OCI-LY3 (cell line): ENCODE results near the gene YAF2.

Experiments
- H2AFZ ChIP-seq: fragments of 200-600, 300-600 bp; shearing (Covaris generic); 2 replicates; pipeline ENCODE4 v1.6.0; 2014; ENCODE audit warnings: antibody characterized with exemption, low read depth, low read length
- H3K27ac ChIP-seq: fragments of 200-600, 300-600 bp; sonication (generic); 2 replicates; pipeline ENCODE4 v1.5.1; 2014; ENCODE audit warnings: mild to moderate bottlenecking, low read length, moderate library complexity, mixed read lengths
- H3K27me3 ChIP-seq: fragments of 200-600, 300-600 bp; sonication (generic); 2 replicates; pipeline ENCODE4 v1.6.1; 2014; ENCODE audit warnings: low read depth, low read length, mixed read lengths
- H3K36me3 ChIP-seq: fragments of 200-600, 300-600 bp; sonication (generic); replicated peaks from 2 replicates; pipeline ENCODE3; 2014; ENCODE audit warnings: low read depth, low read length, mixed read lengths
- H3K4me1 ChIP-seq: fragments of 300-600, 200-600 bp; sonication (generic); 2 replicates; pipeline ENCODE4 v1.6.1; 2014; ENCODE audit warnings: low read length, mixed read lengths
- H3K4me2 ChIP-seq: fragments of 200-600, 300-600 bp; sonication (generic); 2 replicates; pipeline ENCODE4 v1.6.1; 2014; ENCODE audit warnings: low read length, mixed read lengths
- H3K4me3 ChIP-seq: fragments of 300-600, 200-600 bp; sonication (generic); 2 replicates; pipeline ENCODE4 v1.5.1; 2014; ENCODE audit warnings: antibody characterized with exemption, mild to moderate bottlenecking, low read length, moderate library complexity
- H3K79me2 ChIP-seq: fragments of 300-600, 200-600 bp; shearing (Covaris generic); 2 replicates; pipeline ENCODE4 v1.6.1; 2014; ENCODE audit warnings: mild to moderate bottlenecking, low read length, mixed read lengths
- H3K9ac ChIP-seq: fragments of 300-600, 200-600 bp; shearing (Covaris generic); 2 replicates; pipeline ENCODE4 v1.6.0; 2014; ENCODE audit warnings: mild to moderate bottlenecking, low read length, moderate library complexity
- H3K9me3 ChIP-seq: fragments of 200-600, 300-600 bp; shearing (Covaris generic); 2 replicates; pipeline ENCODE4 v1.6.1; 2014; ENCODE audit warnings: low read length, mixed read lengths; ENCODE audit not compliant: insufficient read depth
- H4K20me1 ChIP-seq: fragments of 200-600, 300-600 bp; sonication (generic); 2 replicates; pipeline ENCODE4 v1.6.1; 2016; ENCODE audit warnings: low read length, mixed read lengths; ENCODE audit not compliant: insufficient read depth
- CTCF ChIP-seq: fragments of 200-600, 300-600 bp; sonication (generic); IDR thresholded peaks from 2 replicates; pipeline ENCODE4 v1.5.1; 2014; ENCODE audit warnings: antibody characterized with exemption, low read length, low read depth
- EZH2phosphoT487 ChIP-seq: fragments of 200-600 bp; shearing (Covaris generic); IDR thresholded peaks from 2 replicates; pipeline ENCODE4 v1.6.1; 2018; ENCODE audit warnings: antibody characterized with exemption, mixed run types, low read depth

The YAF2 gene

GRCh38 chr12:42281278-42281677 lies 43.2 kb upstream of the YAF2 start:
- TF ChIP-seq CTCF (no peak), EZH2phosphoT487 (no peak)
- H3K4me2 ChIP-seq: no peak overlapping the region
- no peak overlapping the region for H3K4me3 ChIP-seq
- H3K9ac ChIP-seq: no peak overlapping the region
- H3K9me3 ChIP-seq: no peaks in the 10 kb centered on the region
- peaks cover 6% of the 10 kb centered on the region; the same call in 1 of the 2 replicates for H3K27me3 ChIP-seq
- no peak overlapping the region for H3K27ac ChIP-seq
- H2AFZ ChIP-seq: no peak overlapping the region
- H3K79me2 ChIP-seq: no peaks in the 10 kb centered on the region
- H3K4me1 ChIP-seq: peaks cover 11% of the 10 kb centered on the region
- no peaks in the 10 kb centered on the region for H4K20me1 ChIP-seq
- no peaks in the 10 kb centered on the region for H3K36me3 ChIP-seq

DNA sequence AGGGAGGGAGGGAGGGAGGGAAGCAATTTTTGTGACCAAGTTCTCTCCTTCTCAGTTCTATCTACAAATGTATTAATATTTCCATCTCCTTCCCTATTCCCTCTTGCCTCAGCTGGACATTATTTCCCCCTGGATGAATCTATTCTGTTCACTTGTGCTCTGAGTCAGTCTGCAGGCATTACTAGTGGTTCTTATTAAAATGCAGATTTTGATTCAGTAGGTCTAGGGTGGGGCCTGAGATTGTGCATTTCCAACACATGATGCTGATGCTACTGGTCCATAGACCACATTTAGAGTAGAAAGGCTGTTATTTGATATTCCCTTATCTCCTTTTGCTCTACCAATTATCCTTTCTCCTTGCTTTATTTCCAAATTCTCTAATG lies 40.1 kb upstream of the YAF2 start:
- no peak overlapping the region for H3K4me2 ChIP-seq
- H2AFZ ChIP-seq: no peak overlapping the region
- H3K4me1 ChIP-seq: no peaks in the 10 kb centered on the region
- peaks cover 6% of the 10 kb centered on the region; the same call in 1 of the 2 replicates for H3K27me3 ChIP-seq
- H4K20me1 ChIP-seq: no peaks in the 10 kb centered on the region
- TF ChIP-seq CTCF (no peak), EZH2phosphoT487 (no peak)
- no peaks in the 10 kb centered on the region for H3K79me2 ChIP-seq
- H3K9me3 ChIP-seq: no peaks in the 10 kb centered on the region
- H3K36me3 ChIP-seq: no peaks in the 10 kb centered on the region
- no peak overlapping the region for H3K4me3 ChIP-seq
- no peak overlapping the region for H3K27ac ChIP-seq
- H3K9ac ChIP-seq: no peak overlapping the region

GRCh38 chr12:42277396-42278127 lies 39.5 kb upstream of the YAF2 start:
- H2AFZ ChIP-seq: no peak overlapping the region
- no peak overlapping the region for H3K9ac ChIP-seq
- no peaks in the 10 kb centered on the region for H3K79me2 ChIP-seq
- H3K4me2 ChIP-seq: no peak overlapping the region
- TF ChIP-seq CTCF: no peak
- TF ChIP-seq EZH2phosphoT487: no peak
- no peaks in the 10 kb centered on the region for H3K4me1 ChIP-seq
- no peak overlapping the region for H3K27ac ChIP-seq
- H3K9me3 ChIP-seq: no peaks in the 10 kb centered on the region
- peaks cover 6% of the 10 kb centered on the region; the same call in 1 of the 2 replicates for H3K27me3 ChIP-seq
- no peaks in the 10 kb centered on the region for H3K36me3 ChIP-seq
- H3K4me3 ChIP-seq: no peak overlapping the region
- H4K20me1 ChIP-seq: no peaks in the 10 kb centered on the region

GRCh38 chr12:42275499-42275898 lies 37.5 kb upstream of the YAF2 start:
- Histone ChIP-seq H2AFZ (no peak overlapping the region), H3K36me3 (no peaks in the 10 kb centered on the region), H3K27me3 (peaks cover 3% of the 10 kb centered on the region; the same call in 1 of the 2 replicates), H3K9ac (no peak overlapping the region), H3K79me2 (no peaks in the 10 kb centered on the region), H3K4me1 (no peaks in the 10 kb centered on the region), H3K4me3 (no peak overlapping the region), H3K27ac (no peak overlapping the region), H4K20me1 (no peaks in the 10 kb centered on the region), H3K9me3 (no peaks in the 10 kb centered on the region), H3K4me2 (no peak overlapping the region)
- TF ChIP-seq CTCF (no peak), EZH2phosphoT487 (no peak)
